CMK (cell line): ENCODE data around the gene CLTA.
"Not testable (repeated sequence)": the region's sequence is repeated elsewhere in the genome, so short reads cannot be mapped to it uniquely, and the experiment has no call there.

Source experiments
- DNase-seq: peaks from one replicate; pipeline ENCODE4 v3.0.0-alpha.2; 2010; ENCODE audit warnings: low read depth

CLTA gene

GRCh38 chr9:36158917-36159316 lies 31.8 kb upstream of the CLTA start:
- DNase-seq: no peak

GRCh38 chr9:36159509-36159908 lies 31.2 kb upstream of the CLTA start:
- not testable (repeated sequence) for DNase-seq

DNA sequence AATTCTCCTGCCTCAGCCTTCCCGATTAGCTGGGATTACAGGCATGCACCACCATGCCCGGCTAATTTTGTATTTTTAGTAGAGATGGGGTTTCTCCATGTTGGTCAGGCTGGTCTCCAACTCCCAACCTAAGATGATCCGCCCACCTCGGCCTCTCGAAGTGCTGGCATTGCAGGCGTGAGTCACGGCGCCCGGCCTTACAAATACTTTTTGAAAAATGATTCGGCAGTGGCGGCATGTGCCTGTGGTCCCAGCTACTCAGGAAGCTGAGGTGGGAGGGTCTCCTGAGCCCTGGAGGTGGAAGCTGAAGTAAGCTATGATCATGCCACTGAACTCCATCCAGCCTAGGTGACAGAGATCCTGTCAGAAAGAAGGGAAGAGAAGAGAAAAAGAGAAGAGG lies 30.6 kb upstream of the CLTA start:
- DNase-seq: not testable (repeated sequence)

- DNase-seq: no peak
Observed at GRCh38 chr9:36161187-36161586, 29.5 kb upstream of the CLTA start.

- DNase-seq: no peak
Observed at GRCh38 chr9:36162211-36162738, 28.4 kb upstream of the CLTA start.

GRCh38 chr9:36163049-36163785 lies 27.5 kb upstream of the CLTA start:
- no peak for DNase-seq

DNA sequence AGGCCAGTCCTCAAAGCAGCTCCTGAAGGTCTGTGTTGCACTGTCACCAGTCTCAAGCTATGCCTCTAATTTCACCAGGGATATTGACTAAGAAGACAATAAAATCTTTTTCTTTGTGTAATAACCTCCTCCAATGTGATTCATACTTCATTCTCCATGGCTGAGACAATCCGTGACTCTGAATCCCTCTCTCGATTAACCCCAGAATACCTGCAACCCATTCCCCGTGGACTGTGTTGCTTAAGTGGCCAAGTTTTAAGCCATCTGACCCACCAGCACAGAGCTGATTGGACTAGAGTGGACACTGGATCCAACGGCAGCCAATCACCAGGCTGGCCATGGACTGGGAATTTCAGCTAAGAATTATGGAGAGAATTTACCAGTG lies 26.9 kb upstream of the CLTA start:
- DNase-seq: no peak

GRCh38 chr9:36164372-36164771 lies 26.3 kb upstream of the CLTA start:
- no peak for DNase-seq

GRCh38 chr9:36164989-36165388 lies 25.7 kb upstream of the CLTA start:
- DNase-seq: no peak

DNA sequence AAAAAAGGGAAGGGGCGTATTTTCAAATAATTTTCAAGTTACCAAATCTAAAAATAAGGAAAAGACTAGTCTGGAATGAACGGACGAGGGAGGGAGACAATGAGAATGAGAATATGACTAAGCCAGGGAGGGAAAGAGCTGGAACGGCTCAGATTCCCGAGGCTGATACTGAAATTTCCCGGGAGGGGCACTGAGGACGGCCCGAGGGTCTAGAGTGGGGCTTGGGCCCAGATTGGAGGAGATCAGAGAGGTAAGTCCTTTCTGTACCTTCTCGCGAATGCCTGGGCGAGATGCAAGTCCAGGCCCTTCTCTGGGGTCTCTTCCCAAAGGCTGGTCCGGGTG lies 24.9 kb upstream of the CLTA start:
- no peak for DNase-seq

DNA sequence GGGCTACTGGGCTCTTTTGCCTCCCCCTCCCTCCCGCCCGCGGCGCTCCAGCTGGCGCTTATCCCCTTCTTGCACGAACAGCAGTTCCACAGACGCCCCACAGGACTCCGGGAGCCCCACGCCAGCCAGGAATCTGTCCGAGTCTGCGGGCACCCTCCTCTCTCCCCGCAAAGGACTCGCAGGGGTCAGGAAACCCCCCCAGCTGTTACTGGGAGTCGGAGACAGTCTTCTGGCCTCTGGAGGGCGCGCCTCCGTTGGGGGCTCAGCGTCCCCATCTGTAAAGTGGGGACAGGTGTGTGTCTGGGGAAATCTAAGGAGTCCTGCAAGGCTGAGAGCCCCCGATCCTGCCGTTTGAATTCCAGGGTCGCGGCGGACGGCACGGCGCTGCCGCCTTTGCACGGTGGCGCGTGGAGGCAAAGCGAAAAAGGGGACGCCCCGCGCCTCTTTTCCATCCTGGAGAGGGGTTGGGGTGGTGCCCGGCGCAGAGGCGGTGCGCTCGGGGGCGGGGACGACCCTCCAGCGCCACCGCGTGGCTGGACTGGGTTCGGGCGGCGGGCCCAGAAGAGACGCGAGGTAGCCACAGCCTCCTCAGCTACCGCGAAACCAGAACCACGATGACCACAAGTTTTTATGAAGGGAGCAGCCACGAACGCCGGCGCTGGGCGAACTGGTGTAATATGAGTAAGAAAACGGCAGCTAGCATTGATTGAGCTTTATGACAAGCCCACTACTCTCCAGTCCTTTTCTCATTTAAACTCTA lies 24.4 kb upstream of the CLTA start:
- peak; percentile 65 for DNase-seq

DNA sequence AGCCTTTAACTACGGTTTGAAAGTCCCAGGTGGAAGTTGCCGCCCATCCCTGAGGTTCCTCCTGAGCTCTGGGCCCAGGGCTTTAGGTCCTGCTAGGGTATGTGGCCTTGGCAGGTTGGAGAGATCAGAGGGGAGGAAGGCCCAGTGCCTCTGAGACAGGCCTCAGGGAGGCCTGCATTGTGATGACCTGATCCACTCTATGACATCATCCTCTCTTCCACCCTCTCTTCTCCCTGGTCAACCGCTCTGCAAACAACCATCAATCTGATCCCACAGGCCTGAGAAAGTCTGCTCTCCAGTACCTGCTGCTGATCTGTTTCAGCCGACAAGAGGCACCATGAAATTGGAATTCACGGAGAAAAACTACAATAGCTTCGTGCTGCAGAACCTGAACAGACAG lies 21.6 kb upstream of the CLTA start, which contains the start of gene CCIN:
Gene CCIN (plus strand): TSS at position 223 of the 400 bp plus-strand sequence. CDS start 115 bp downstream, at position 338.
- no peak for DNase-seq

GRCh38 chr9:36169708-36170107 lies 21.0 kb upstream of the CLTA start:
- no peak for DNase-seq

GRCh38 chr9:36170531-36170930 lies 20.2 kb upstream of the CLTA start:
- DNase-seq: no peak

GRCh38 chr9:36173861-36174260 lies 16.9 kb upstream of the CLTA start:
- DNase-seq: no peak

DNA sequence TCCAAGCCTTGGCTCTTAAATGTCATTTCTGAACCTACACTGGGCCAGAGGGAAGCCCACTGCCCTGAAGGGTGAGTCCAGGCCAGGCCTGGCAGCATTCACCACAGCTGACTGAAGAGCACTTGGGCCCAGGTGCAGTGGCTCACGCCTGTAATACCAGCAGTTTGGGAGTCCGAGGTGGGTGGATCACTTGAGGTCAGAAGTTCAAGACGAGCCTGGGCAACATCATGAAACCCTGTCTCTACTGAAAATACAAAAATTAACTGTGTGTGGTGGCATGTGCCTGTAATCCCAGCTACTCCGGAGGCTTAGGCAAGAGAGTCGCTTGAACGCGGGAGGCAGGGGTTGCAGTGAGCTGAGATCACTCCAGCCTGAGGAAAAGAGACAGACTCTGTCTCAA lies 16.4 kb upstream of the CLTA start:
- DNase-seq: no peak

DNA sequence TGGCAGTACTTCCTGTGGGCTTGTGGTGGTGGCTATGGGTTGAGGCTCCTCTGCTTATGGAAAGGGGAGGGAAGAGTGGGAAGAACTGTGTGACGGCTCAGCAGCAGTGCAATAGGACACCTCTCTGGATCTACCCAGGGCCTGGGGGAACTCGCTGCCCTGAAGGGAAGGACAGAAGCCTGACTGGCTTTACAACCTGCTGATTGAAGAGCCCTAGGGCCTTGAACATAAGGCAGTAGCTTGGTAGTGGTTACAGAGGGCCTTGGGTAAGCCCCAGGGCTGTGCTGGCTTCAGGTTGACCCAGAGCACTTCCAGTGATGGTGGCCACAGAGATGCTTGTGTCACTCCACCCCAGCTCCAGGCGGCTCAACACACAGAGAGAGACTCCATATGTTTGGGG lies 16.0 kb upstream of the CLTA start:
- no peak for DNase-seq

GRCh38 chr9:36175209-36175608 lies 15.5 kb upstream of the CLTA start:
- not testable (repeated sequence) for DNase-seq

DNA sequence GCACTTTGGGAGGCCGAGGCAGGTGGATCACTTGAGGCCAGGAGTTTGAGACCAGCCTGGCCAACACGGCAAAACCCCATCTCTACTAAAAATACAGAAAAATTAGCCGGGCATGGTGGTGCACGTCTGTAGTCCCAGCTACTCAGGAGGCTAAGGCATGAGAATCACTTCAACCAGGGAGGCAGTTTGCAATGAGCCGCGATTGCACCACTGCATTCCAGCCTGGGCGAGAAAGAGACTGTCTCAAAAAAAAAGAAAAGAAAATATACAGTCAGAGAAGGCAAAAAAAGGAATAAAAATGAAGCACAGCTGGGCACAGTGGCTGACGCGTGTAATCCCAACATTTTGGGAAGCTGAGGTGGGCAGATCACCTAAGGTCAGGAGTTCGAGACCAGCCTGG lies 14.2 kb upstream of the CLTA start:
- DNase-seq: not testable (repeated sequence)

DNA sequence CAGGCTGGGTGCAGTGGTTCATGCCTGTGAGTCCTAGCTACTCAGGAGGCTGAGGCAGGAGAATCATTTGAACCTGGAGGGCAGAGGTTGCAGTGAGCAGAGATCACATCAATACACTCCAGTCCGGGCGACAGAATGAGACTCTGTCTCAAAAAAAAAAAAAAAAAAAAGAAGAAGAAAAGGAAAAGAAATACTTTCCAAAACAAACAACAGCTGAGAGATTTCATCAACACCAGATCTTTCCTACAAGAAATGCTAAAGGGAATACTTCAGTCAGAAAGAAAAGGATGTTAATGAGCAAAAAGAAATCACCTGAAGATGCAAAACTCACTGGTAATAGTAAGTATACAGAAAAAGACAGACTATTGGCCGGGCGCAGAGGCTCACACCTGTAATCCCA lies 13.2 kb upstream of the CLTA start:
- no peak for DNase-seq

GRCh38 chr9:36180243-36180642 lies 10.5 kb upstream of the CLTA start:
- not testable (repeated sequence) for DNase-seq

GRCh38 chr9:36187414-36187813 lies 3.3 kb upstream of the CLTA start:
- no peak for DNase-seq

DNA sequence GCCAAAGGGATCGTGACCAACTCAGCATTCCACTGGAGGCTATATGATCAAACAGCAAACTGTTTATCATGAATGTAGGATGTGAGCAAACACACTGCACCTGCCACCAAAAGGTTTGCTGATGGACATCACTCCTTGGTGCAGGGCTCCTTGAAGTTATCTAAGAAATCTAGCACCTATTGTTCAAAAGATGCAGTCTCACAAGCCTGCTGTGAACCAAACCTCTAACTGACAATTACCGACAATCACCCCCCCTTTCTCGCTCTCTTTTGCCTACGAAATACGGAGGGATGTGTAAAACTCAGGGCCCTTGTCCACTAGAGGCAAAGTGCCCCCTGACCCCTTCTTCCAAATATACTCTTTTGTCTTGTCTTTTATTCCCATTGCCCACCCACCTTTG lies 2.5 kb upstream of the CLTA start:
- DNase-seq: no peak
